Smooth muscle cell (in vitro differentiated cells): Measurements from ENCODE around the gene KIF15. TPM values are rescaled to one million over a fixed set of nuclear protein-coding genes. Genes with fewer than 3 reads are reported as not detected.

Experiments
- DNase-seq: peaks from one replicate; lab custom pipeline; 2025; ENCODE audit not compliant: unreplicated experiment; lab: John Stamatoyannopoulos, UW
- H2AFZ ChIP-seq: fragments of 200-600 bp; sonication (generic); 2 replicates; pipeline ENCODE4 v1.6.0; 2016; ENCODE audit warnings: antibody characterized with exemption, low read depth, mild to moderate bottlenecking
- H3F3A ChIP-seq: fragments of 200-600 bp; sonication (generic); 2 replicates; pipeline ENCODE4 v1.6.0; 2017; ENCODE audit warnings: antibody characterized with exemption, low read depth
- H3K27ac ChIP-seq: fragments of 200-600 bp; sonication (generic); 2 replicates; pipeline ENCODE4 v1.5.1; 2016; ENCODE audit warnings: low read depth, mild to moderate bottlenecking
- H3K27me3 ChIP-seq: fragments of 200-600 bp; sonication (generic); 2 replicates; pipeline ENCODE4 v1.6.1; 2016; ENCODE audit warnings: low read depth, mild to moderate bottlenecking
- H3K36me3 ChIP-seq: fragments of 200-600 bp; sonication (generic); 2 replicates; pipeline ENCODE4 v1.5.1; 2016; ENCODE audit warnings: low read depth
- H3K4me1 ChIP-seq: fragments of 200-600 bp; sonication (generic); 2 replicates; pipeline ENCODE4 v1.5.1; 2016; ENCODE audit warnings: low read depth
- H3K4me2 ChIP-seq: fragments of 200-600 bp; sonication (generic); 2 replicates; pipeline ENCODE4 v1.6.0; 2016; ENCODE audit warnings: mild to moderate bottlenecking
- H3K4me3 ChIP-seq: fragments of 200-600 bp; sonication (generic); 2 replicates; pipeline ENCODE4 v1.5.1; 2016; ENCODE audit warnings: mild to moderate bottlenecking
- H3K79me2 ChIP-seq: fragments of 200-600 bp; sonication (generic); 2 replicates; pipeline ENCODE4 v1.6.0; 2016; ENCODE audit warnings: low read depth, mild to moderate bottlenecking
- H3K9ac ChIP-seq: fragments of 200-600 bp; sonication (generic); 2 replicates; pipeline ENCODE4 v1.6.0; 2016; ENCODE audit warnings: low read depth
- H3K9me3 ChIP-seq: fragments of 200-600 bp; sonication (generic); replicated peaks from 2 replicates; pipeline ENCODE4 v1.5.1; 2016; ENCODE audit warnings: low read depth
- H4K20me1 ChIP-seq: fragments of 200-600 bp; sonication (generic); 2 replicates; pipeline ENCODE4 v1.6.0; 2016; ENCODE audit warnings: low read depth
- WGBS: methylation state at CpG from one replicate; pipeline ENCODE4 v1.1.7; 2016; ENCODE audit warnings: low lambda C conversion rate; 5-methylcytosine and 5-hydroxymethylcytosine counted together
- polyA plus RNA-seq: library from polyadenylated mRNA; unstranded; fragments of >200 nt; fragmentation: Nextera tagmentation; extraction: Ambion mirVana; gene quantifications from 2 replicates; pipeline ENCODE4 v1.2.1, GENCODE V29; 2016
- total RNA-seq: library from RNA; depleted of rRNA; stranded (reverse); fragments of >200 nt; gene quantifications from 2 replicates; pipeline ENCODE4 v1.2.3, GENCODE V29; 2014
- TF ChIP-seq, protein P1 (sequence below): fragments of 200-600 bp; sonication (generic); IDR thresholded peaks from 2 replicates; pipeline ENCODE4 v1.5.1; 2017; ENCODE audit warnings: borderline replicate concordance, mild to moderate bottlenecking, antibody characterized with exemption; ENCODE audit not compliant: insufficient read depth, poor library complexity, severe bottlenecking

Gene KIF15
- total and polyA plus RNA-seq, 2 experiments from 2014 or later = 2.8 to 6.2 TPM

GRCh38 chr3:44764248-44764647 is 2.7 kb downstream of the KIF15 start:
- Histone ChIP-seq H3F3A (no peaks in the 10 kb centered on the region), H3K4me2 (no peak overlapping the region), H2AFZ (no peak overlapping the region), H3K27me3 (no peaks in the 10 kb centered on the region), H3K36me3 (no peaks in the 10 kb centered on the region), H3K9me3 (no peaks in the 10 kb centered on the region), H3K4me3 (no peak overlapping the region), H3K27ac (no peak overlapping the region), H4K20me1 (no peaks in the 10 kb centered on the region), H3K4me1 (peaks cover 14% of the 10 kb centered on the region), H3K9ac (no peak overlapping the region), H3K79me2 (peaks cover 36% of the 10 kb centered on the region)
- no peak for DNase-seq
- TF ChIP-seq, protein P1, sequence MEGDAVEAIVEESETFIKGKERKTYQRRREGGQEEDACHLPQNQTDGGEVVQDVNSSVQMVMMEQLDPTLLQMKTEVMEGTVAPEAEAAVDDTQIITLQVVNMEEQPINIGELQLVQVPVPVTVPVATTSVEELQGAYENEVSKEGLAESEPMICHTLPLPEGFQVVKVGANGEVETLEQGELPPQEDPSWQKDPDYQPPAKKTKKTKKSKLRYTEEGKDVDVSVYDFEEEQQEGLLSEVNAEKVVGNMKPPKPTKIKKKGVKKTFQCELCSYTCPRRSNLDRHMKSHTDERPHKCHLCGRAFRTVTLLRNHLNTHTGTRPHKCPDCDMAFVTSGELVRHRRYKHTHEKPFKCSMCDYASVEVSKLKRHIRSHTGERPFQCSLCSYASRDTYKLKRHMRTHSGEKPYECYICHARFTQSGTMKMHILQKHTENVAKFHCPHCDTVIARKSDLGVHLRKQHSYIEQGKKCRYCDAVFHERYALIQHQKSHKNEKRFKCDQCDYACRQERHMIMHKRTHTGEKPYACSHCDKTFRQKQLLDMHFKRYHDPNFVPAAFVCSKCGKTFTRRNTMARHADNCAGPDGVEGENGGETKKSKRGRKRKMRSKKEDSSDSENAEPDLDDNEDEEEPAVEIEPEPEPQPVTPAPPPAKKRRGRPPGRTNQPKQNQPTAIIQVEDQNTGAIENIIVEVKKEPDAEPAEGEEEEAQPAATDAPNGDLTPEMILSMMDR = no peak

GRCh38 chr3:44771424-44772098 is 10.0 kb downstream of the KIF15 start:
- Histone ChIP-seq H3K4me3 (no peak overlapping the region), H3K4me1 (no peaks in the 10 kb centered on the region), H3K4me2 (no peak overlapping the region), H3K27ac (no peak overlapping the region), H2AFZ (no peak overlapping the region), H3K79me2 (peaks cover 12% of the 10 kb centered on the region), H3F3A (no peaks in the 10 kb centered on the region), H3K27me3 (no peaks in the 10 kb centered on the region), H3K36me3 (peaks cover 5% of the 10 kb centered on the region), H4K20me1 (no peaks in the 10 kb centered on the region), H3K9me3 (peaks cover 9% of the 10 kb centered on the region), H3K9ac (no peak overlapping the region)
- 100% methylated on average over 1 of the region's 1 CpG for WGBS
- no peak for DNase-seq
- TF ChIP-seq, protein P1 = no peak

DNA sequence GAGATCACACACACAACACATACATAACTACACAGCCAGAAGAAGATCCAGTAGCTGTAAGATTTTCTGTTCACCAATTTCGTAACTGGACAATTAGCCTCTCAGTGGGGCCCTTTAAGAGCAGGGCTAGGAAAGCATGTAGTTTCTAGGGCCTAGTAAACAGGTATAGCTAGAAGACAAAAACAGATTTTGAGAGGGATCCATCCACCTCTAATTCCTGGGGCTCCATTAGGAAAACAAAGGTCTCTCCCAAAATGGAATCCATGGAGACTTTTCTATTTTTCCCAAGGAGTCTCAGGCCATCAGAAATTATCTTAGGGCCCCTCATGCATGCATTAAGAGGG is 10.5 kb downstream of the KIF15 start:
- Histone ChIP-seq H3F3A (no peaks in the 10 kb centered on the region), H2AFZ (no peak overlapping the region), H3K79me2 (peaks cover 12% of the 10 kb centered on the region), H3K9me3 (peaks cover 9% of the 10 kb centered on the region), H3K4me2 (no peak overlapping the region), H4K20me1 (no peaks in the 10 kb centered on the region), H3K36me3 (peaks cover 5% of the 10 kb centered on the region), H3K27ac (no peak overlapping the region), H3K27me3 (no peaks in the 10 kb centered on the region), H3K4me1 (no peaks in the 10 kb centered on the region), H3K4me3 (no peak overlapping the region), H3K9ac (no peak overlapping the region)
- WGBS = 97% methylated on average over 1 of the region's 1 CpG
- TF ChIP-seq, protein P1 = no peak
- DNase-seq = no peak

- Histone ChIP-seq H3K4me1 (no peaks in the 10 kb centered on the region), H3K9ac (no peak overlapping the region), H3F3A (no peaks in the 10 kb centered on the region), H4K20me1 (no peaks in the 10 kb centered on the region), H3K36me3 (no peaks in the 10 kb centered on the region), H3K27ac (no peak overlapping the region), H3K27me3 (no peaks in the 10 kb centered on the region), H2AFZ (no peak overlapping the region), H3K79me2 (no peaks in the 10 kb centered on the region), H3K4me2 (no peak overlapping the region), H3K9me3 (no peaks in the 10 kb centered on the region), H3K4me3 (no peak overlapping the region)
- WGBS = 98% methylated on average over 4 of the region's 4 CpGs
- TF ChIP-seq, protein P1 = no peak
- DNase-seq = no peak
Observed at GRCh38 chr3:44782891-44783290, 21.3 kb downstream of the KIF15 start.
